GM12878 (cell line): ENCODE measurements around the gene CCSER1. TPM values are rescaled to one million over a fixed set of nuclear protein-coding genes. Genes with fewer than 3 reads are reported as not detected.

Source experiments
- ATAC-seq: fragments of 200-7000 bp; cut with Tn5 transposase; 3 replicates; pipeline ENCODE4 v1.9.1; 2020; ENCODE audit warnings: mild to moderate bottlenecking, moderate library complexity
- BruUV-seq: library from RNA; stranded (reverse); fragments of 400-500 nt; replicated peaks from 2 replicates; lab custom pipeline; 2021; lab: Mats Ljungman, UMichigan
- CTCF ChIA-PET: fragments of 300-600 bp; sonication (Branson Sonifier 250); formaldehyde crosslinking; extraction: SDS; loops from one replicate; lab custom pipeline; 2021; ENCODE audit warnings: inconsistent platforms; lab: Yijun Ruan, JAX
- POLR2A ChIA-PET: fragments of 350-600 bp; formaldehyde crosslinking; extraction: SDS; loops from one replicate; lab custom pipeline; 2021; ENCODE audit warnings: inconsistent platforms; lab: Charles Lee
- RAD21 ChIA-PET: fragments of 300-600 bp; sonication (Branson Sonifier 250); formaldehyde crosslinking; loops from one replicate; lab custom pipeline; 2023; ENCODE audit warnings: antibody characterized with exemption; ENCODE audit not compliant: unreplicated experiment; lab: Charles Lee
- SMC1A ChIA-PET: fragments of 300-600 bp; sonication (Branson Sonifier 250); formaldehyde crosslinking; loops from one replicate; lab custom pipeline; 2023; ENCODE audit not compliant: unreplicated experiment, uncharacterized antibody; lab: Charles Lee
- DNase-seq: peaks from one replicate; pipeline ENCODE4 v3.0.0-alpha.2; 2011; ENCODE audit warnings: low read depth, low spot score
- FAIRE-seq: peaks from 3 replicates; lab custom pipeline; 2011; peaks lifted over from hg19 to GRCh38; lab: Jason Lieb, UNC
- H2AFZ ChIP-seq: 2 replicates; pipeline ENCODE4 v1.6.0; 2011; ENCODE audit warnings: low read depth, low read length, control low read depth; ENCODE audit not compliant: control insufficient read depth
- H3K27ac ChIP-seq: 2 replicates; pipeline ENCODE4 v1.5.1; 2011; ENCODE audit warnings: control low read depth; ENCODE audit not compliant: control insufficient read depth, insufficient read depth
- H3K27me3 ChIP-seq, 2 experiments: replicated peaks in 1 of 2; 2 replicates each; pipeline versions ENCODE4 v1.6.0 to v1.6.1; 2011; ENCODE audit warnings: low read length in 1 of 2; ENCODE audit not compliant: control insufficient read depth in 2 of 2, insufficient read depth in 2 of 2
- H3K36me3 ChIP-seq, 2 experiments: 2 replicates each; pipeline ENCODE4 v1.5.1; 2011; ENCODE audit warnings: low read length in 1 of 2; ENCODE audit not compliant: control insufficient read depth in 2 of 2, insufficient read depth in 2 of 2
- H3K4me1 ChIP-seq: 2 replicates; pipeline ENCODE4 v1.6.1; 2011; ENCODE audit warnings: mild to moderate bottlenecking, low read length, moderate library complexity, mixed read lengths; ENCODE audit not compliant: control insufficient read depth, insufficient read depth
- H3K4me2 ChIP-seq: 2 replicates; pipeline ENCODE4 v1.6.0; 2011; ENCODE audit warnings: control low read depth; ENCODE audit not compliant: control insufficient read depth, insufficient read depth
- H3K4me3 ChIP-seq: fragments of 200-600 bp; sonication (generic); 2 replicates; pipeline ENCODE4 v1.5.1; 2016
- H3K79me2 ChIP-seq: 2 replicates; pipeline ENCODE4 v1.6.0; 2011; ENCODE audit warnings: low read length; ENCODE audit not compliant: control insufficient read depth, insufficient read depth
- H3K9ac ChIP-seq: 2 replicates; pipeline ENCODE4 v1.8.0; 2011; ENCODE audit warnings: low read length, control low read depth, mixed read lengths; ENCODE audit not compliant: control insufficient read depth, insufficient read depth
- H3K9me3 ChIP-seq: replicated peaks from 3 replicates; pipeline ENCODE4 v1.5.1; 2011; ENCODE audit warnings: mild to moderate bottlenecking, low read length; ENCODE audit not compliant: control insufficient read depth, insufficient read depth
- H4K20me1 ChIP-seq: 2 replicates; pipeline ENCODE4 v1.6.0; 2011; ENCODE audit not compliant: control insufficient read depth, insufficient read depth
- ATF2 ChIP-seq: IDR thresholded peaks from 2 replicates; pipeline ENCODE4 v1.6.1; 2012; ENCODE audit warnings: low read length, inconsistent platforms
- BHLHE40 ChIP-seq, 2 experiments: fragments of 450-650 bp in 1 of 2; IDR thresholded peaks; 2 replicates each; pipeline ENCODE4 v1.6.1; 2011 to 2017; ENCODE audit warnings: low read depth in 2 of 2, borderline replicate concordance in 1 of 2, improper control_type of control experiment in 1 of 2, low read length in 1 of 2, mild to moderate bottlenecking in 1 of 2
- BMI1 ChIP-seq: fragments of 450-650 bp; IDR thresholded peaks from 2 replicates; pipeline ENCODE4 v1.6.1; 2016; ENCODE audit warnings: mild to moderate bottlenecking, moderate library complexity, borderline replicate concordance
- HDAC6 ChIP-seq: fragments of 200-600 bp; sonication (generic); IDR thresholded peaks from one replicate; pipeline ENCODE4 v1.8.0; 2017; ENCODE audit warnings: antibody characterized with exemption; ENCODE audit not compliant: unreplicated experiment
- PBX3 ChIP-seq: IDR thresholded peaks from 2 replicates; pipeline ENCODE4 v1.6.1; 2011; ENCODE audit warnings: mild to moderate bottlenecking, low read depth, low read length, moderate library complexity; ENCODE audit not compliant: insufficient replicate concordance
- SREBF2 ChIP-seq: IDR thresholded peaks from 2 replicates; pipeline ENCODE4 v1.6.1; 2012; ENCODE audit warnings: mild to moderate bottlenecking, low read length
- USF2 ChIP-seq: IDR thresholded peaks from 2 replicates; pipeline ENCODE4 v1.6.1; 2011; ENCODE audit warnings: low read depth, low read length, improper control_type of control experiment, borderline replicate concordance
- WGBS: methylation state at CpG from one replicate; pipeline ENCODE4 v1.1.6; 2016; ENCODE audit warnings: low lambda C conversion rate; ENCODE audit not compliant: insufficient replicate concordance, insufficient coverage; ENCODE audit errors: missing lambda C conversion rate; 5-methylcytosine and 5-hydroxymethylcytosine counted together
- in situ Hi-C: fragments of 300-500 bp; cut with MboI; formaldehyde crosslinking; loops from 9 replicates; pipeline ENCODE4 v1.14.3; 2018; ENCODE audit warnings: mixed read lengths
- intact Hi-C: fragments of 100-400 bp; cut with micrococcal nuclease; formaldehyde crosslinking; loops from one replicate; pipeline ENCODE4 v1.14.2; 2022; ENCODE audit not compliant: unreplicated experiment
- polyA plus RNA-seq, 11 experiments: library from polyadenylated mRNA; depleted of rRNA in 4 of 11; unstranded in 6 of 11; stranded (reverse) in 5 of 11; fragments of >200 nt; fragmentation: Nextera tagmentation in 4 of 11; fragmentation: Illumina TruSeq in 1 of 11; extraction: Ambion mirVana in 4 of 11; extraction: Trizol in 1 of 11; gene quantifications; 1 replicate in 1 of 11; 2 replicates in 10 of 11; pipeline versions ENCODE4 v1.2.1 to v1.2.3, GENCODE V29; 2011 to 2016; ENCODE audit warnings: inconsistent platforms in 2 of 11, missing spikeins in 2 of 11, low read depth in 1 of 11
- total RNA-seq, 4 experiments: library from RNA; depleted of rRNA in 3 of 4; stranded (reverse); fragments of >200 nt in 3 of 4; fragmentation: Illumina TruSeq in 1 of 4; extraction: Trizol in 1 of 4; gene quantifications; 2 replicates each; pipeline versions ENCODE4 v1.2.1 to v1.2.3, GENCODE V29; 2013 to 2021

The CCSER1 gene
- total and polyA plus RNA-seq, 10 of the 15 experiments (the other 5 are each of a cell fraction or from before 2014, with no cell fraction given) = 0.22 to 2.7 (median 1.0) TPM

- H3K36me3 ChIP-seq = no peaks in the 10 kb centered on the region
- ChIA-PET CTCF (no interaction called here), POLR2A (no interaction called here), SMC1A (interaction anchor here (0.9 kb wide), 1 partner anchor 13 kb away, joined by 4 read pairs; no protein-coding TSS in a partner anchor), RAD21 (no interaction called here)
- H3K4me1 ChIP-seq = no peaks in the 10 kb centered on the region
- TF ChIP-seq PBX3 = no peak
- no peak for TF ChIP-seq BMI1
- no peak for TF ChIP-seq USF2
- TF ChIP-seq HDAC6 = no peak
- no peak for TF ChIP-seq SREBF2
- TF ChIP-seq ATF2 = no peak
- no peak for TF ChIP-seq BHLHE40 (IDR thresholded peaks at IDR 0.05; ENCODE audit: borderline replicate concordance in 1 of 2, low read depth in 2 of 2, low read length in 1 of 2)
- no peak for DNase-seq
- no peak for FAIRE-seq
- H3K27me3 ChIP-seq = no peaks in the 10 kb centered on the region
- H3K4me2 ChIP-seq = no peak overlapping the region
- in situ Hi-C loops = no loop called here
- no peaks in the 10 kb centered on the region for H3K9me3 ChIP-seq
- H3K27ac ChIP-seq = no peak overlapping the region
- no TSS peak for BruUV-seq
- intact Hi-C loops = no loop called here
- no peaks in the 10 kb centered on the region for H4K20me1 ChIP-seq
- no peak for ATAC-seq
- H3K4me3 ChIP-seq = no peak overlapping the region
- H3K79me2 ChIP-seq = no peaks in the 10 kb centered on the region
- H3K9ac ChIP-seq = no peak overlapping the region
- WGBS = 42% methylated on average over 2 of the region's 2 CpGs
- H2AFZ ChIP-seq = no peak overlapping the region
Observed at GRCh38 chr4:91470671-91471070, 1343.5 kb downstream of the CCSER1 start.
